Lower leg skin (tissue), 3 donors: ENCODE measurements around the gene GPR55.

Source experiments
- CTCF ChIP-seq, 3 donors: fragments of 450-650 bp; IDR thresholded peaks; one replicate each; pipeline ENCODE4 v1.5.1; 2016; ENCODE audit warnings: antibody characterized with exemption in 3 of 3, mild to moderate bottlenecking in 3 of 3, moderate library complexity in 2 of 3
- POLR2A ChIP-seq, 2 donors: fragments of 450-650 bp; IDR thresholded peaks; one replicate each; pipeline ENCODE4 v1.6.1; 2016 to 2017; ENCODE audit warnings: antibody characterized with exemption in 2 of 2, mild to moderate bottlenecking in 1 of 2, moderate library complexity in 1 of 2

- TF ChIP-seq CTCF (IDR thresholded peaks at IDR 0.05) (no peak), POLR2A (IDR thresholded peaks at IDR 0.05) (no peak)
These were observed 21.6 kb downstream of the GPR55 start for GRCh38 chr2:230903231-230904150.
